SU-DHL-6 (cell line): ENCODE results near the gene RADIL.

Source experiments
- CTCF ChIP-seq: fragments of 200-600 bp; sonication (generic); IDR thresholded peaks from one replicate; pipeline ENCODE4 v1.5.1; 2017; ENCODE audit warnings: antibody characterized with exemption, mild to moderate bottlenecking, low read length, moderate library complexity; ENCODE audit not compliant: insufficient read depth, poor library complexity, severe bottlenecking
- EZH2phosphoT487 ChIP-seq: fragments of 200-600 bp; sonication (generic), shearing (Covaris generic); conservative IDR thresholded peaks from 2 replicates; pipeline ENCODE4 v1.6.1; 2018; ENCODE audit warnings: mild to moderate bottlenecking, antibody characterized with exemption, low read length, moderate library complexity, mixed read lengths

- no peak for TF ChIP-seq CTCF
- TF ChIP-seq EZH2phosphoT487, result no peak
Measured at GRCh38 chr7:4755045-4755444, 128.5 kb downstream of the RADIL start.
